ENCODE measurements around the gene CDCA8.

- no peak for TF ChIP-seq EP300 (IDR thresholded peaks at IDR 0.05)
- TF ChIP-seq, protein P1, sequence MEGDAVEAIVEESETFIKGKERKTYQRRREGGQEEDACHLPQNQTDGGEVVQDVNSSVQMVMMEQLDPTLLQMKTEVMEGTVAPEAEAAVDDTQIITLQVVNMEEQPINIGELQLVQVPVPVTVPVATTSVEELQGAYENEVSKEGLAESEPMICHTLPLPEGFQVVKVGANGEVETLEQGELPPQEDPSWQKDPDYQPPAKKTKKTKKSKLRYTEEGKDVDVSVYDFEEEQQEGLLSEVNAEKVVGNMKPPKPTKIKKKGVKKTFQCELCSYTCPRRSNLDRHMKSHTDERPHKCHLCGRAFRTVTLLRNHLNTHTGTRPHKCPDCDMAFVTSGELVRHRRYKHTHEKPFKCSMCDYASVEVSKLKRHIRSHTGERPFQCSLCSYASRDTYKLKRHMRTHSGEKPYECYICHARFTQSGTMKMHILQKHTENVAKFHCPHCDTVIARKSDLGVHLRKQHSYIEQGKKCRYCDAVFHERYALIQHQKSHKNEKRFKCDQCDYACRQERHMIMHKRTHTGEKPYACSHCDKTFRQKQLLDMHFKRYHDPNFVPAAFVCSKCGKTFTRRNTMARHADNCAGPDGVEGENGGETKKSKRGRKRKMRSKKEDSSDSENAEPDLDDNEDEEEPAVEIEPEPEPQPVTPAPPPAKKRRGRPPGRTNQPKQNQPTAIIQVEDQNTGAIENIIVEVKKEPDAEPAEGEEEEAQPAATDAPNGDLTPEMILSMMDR (IDR thresholded peaks at IDR 0.05), result no peak
- no peak for TF ChIP-seq POLR2A (IDR thresholded peaks at IDR 0.05)
Measured at GRCh38 chr1:37723390-37724078, 31.2 kb downstream of the CDCA8 start.

Measured in stomach (tissue), 4 donors.